HepG2 (cell line): ENCODE measurements around the gene TOP2A. TPM values are rescaled to one million over a fixed set of nuclear protein-coding genes. Genes with fewer than 3 reads are reported as not detected.

Experiments
- ATF3 ChIP-seq: sonication (generic); formaldehyde crosslinking; IDR thresholded peaks from 2 replicates; pipeline ENCODE4 v1.4.0; 2020; ENCODE audit warnings: missing genetic modification reagents
- ELF3 ChIP-seq: IDR thresholded peaks from 2 replicates; pipeline ENCODE4 v1.6.1; 2016; ENCODE audit warnings: missing genetic modification reagents, missing compliant biosample characterization
- GTF3A ChIP-seq: sonication (generic); formaldehyde crosslinking; conservative IDR thresholded peaks from 2 replicates; pipeline ENCODE4 v1.4.0; 2020; ENCODE audit warnings: mild to moderate bottlenecking, missing genetic modification reagents
- KDM5A ChIP-seq: fragments of 200-600 bp; sonication (generic); IDR thresholded peaks from 2 replicates; pipeline ENCODE4 v1.7.0; 2018; ENCODE audit warnings: antibody characterized with exemption, mild to moderate bottlenecking, low read length, borderline replicate concordance
- KDM5B ChIP-seq: sonication (generic); formaldehyde crosslinking; IDR thresholded peaks from 2 replicates; pipeline ENCODE4 v1.4.0; 2020; ENCODE audit warnings: missing genetic modification reagents, mild to moderate bottlenecking, borderline replicate concordance
- MLLT10 ChIP-seq: sonication (generic); formaldehyde crosslinking; IDR thresholded peaks from 2 replicates; pipeline ENCODE4 v1.4.0; 2020; ENCODE audit warnings: missing genetic modification reagents
- MNT ChIP-seq: fragments of 450-650 bp; IDR thresholded peaks from 2 replicates; pipeline ENCODE4 v1.6.1; 2016
- SMC3 ChIP-seq: IDR thresholded peaks from 2 replicates; pipeline ENCODE4 v1.6.1; 2011; ENCODE audit warnings: low read length, improper control_type of control experiment
- TARDBP ChIP-seq: sonication (generic); formaldehyde crosslinking; IDR thresholded peaks from 2 replicates; pipeline ENCODE4 v1.8.0; 2022; ENCODE audit warnings: mild to moderate bottlenecking, missing genetic modification reagents
- ZFX ChIP-seq: sonication (generic); formaldehyde crosslinking; IDR thresholded peaks from 2 replicates; pipeline ENCODE4 v1.4.0; 2020; ENCODE audit warnings: mild to moderate bottlenecking, low read depth, missing genetic modification reagents, moderate library complexity
- ZNF260 ChIP-seq: sonication (generic); formaldehyde crosslinking; IDR thresholded peaks from 2 replicates; pipeline ENCODE4 v1.4.0; 2020; ENCODE audit warnings: missing genetic modification reagents, low read depth, mild to moderate bottlenecking, borderline replicate concordance
- ZNF350 ChIP-seq: sonication (generic); formaldehyde crosslinking; IDR thresholded peaks from 2 replicates; pipeline ENCODE4 v1.4.0; 2020; ENCODE audit warnings: mild to moderate bottlenecking, low read depth, missing genetic modification reagents, borderline replicate concordance
- ZNF367 ChIP-seq: sonication (generic); formaldehyde crosslinking; IDR thresholded peaks from 2 replicates; pipeline ENCODE4 v1.4.0; 2020; ENCODE audit warnings: missing genetic modification reagents, borderline replicate concordance
- ZNF382 ChIP-seq: sonication (generic); formaldehyde crosslinking; IDR thresholded peaks from 2 replicates; pipeline ENCODE4 v1.5.0; 2020; ENCODE audit warnings: missing genetic modification reagents, mild to moderate bottlenecking, borderline replicate concordance
- ZNF747 ChIP-seq: sonication (generic); formaldehyde crosslinking; IDR thresholded peaks from 2 replicates; pipeline ENCODE4 v1.8.1; 2023; ENCODE audit warnings: missing genetic modification reagents, mild to moderate bottlenecking, borderline replicate concordance
- ZNF775 ChIP-seq: sonication (generic); formaldehyde crosslinking; IDR thresholded peaks from 2 replicates; pipeline ENCODE4 v1.4.0; 2020; ENCODE audit warnings: missing genetic modification reagents, mild to moderate bottlenecking, moderate library complexity, borderline replicate concordance
- ZNF788 ChIP-seq: sonication (generic); formaldehyde crosslinking; IDR thresholded peaks from 2 replicates; pipeline ENCODE4 v1.5.0; 2020; ENCODE audit warnings: mild to moderate bottlenecking, missing genetic modification reagents, borderline replicate concordance
- polyA plus RNA-seq, 8 experiments: library from polyadenylated mRNA; depleted of rRNA in 3 of 8; stranded (reverse) in 7 of 8; unstranded in 1 of 8; fragments of >200 nt; fragmentation: Illumina TruSeq in 4 of 8; extraction: Trizol in 4 of 8; gene quantifications; 2 replicates each; pipeline versions ENCODE4 v1.2.1 to v1.2.3, GENCODE V29; 2011 to 2016; ENCODE audit warnings: low read depth in 4 of 8, missing spikeins in 1 of 8, mixed read lengths in 1 of 8; ENCODE audit not compliant: insufficient read depth in 1 of 8
- total RNA-seq, 5 experiments: library from RNA; depleted of rRNA; stranded (reverse); fragments of >200 nt; fragmentation: Illumina TruSeq; extraction: Trizol; gene quantifications; 2 replicates each; pipeline ENCODE4 v1.2.3, GENCODE V29; 2016; ENCODE audit warnings: low read depth in 1 of 5
- TF ChIP-seq, protein P1 (sequence below): sonication (generic); formaldehyde crosslinking; IDR thresholded peaks from 2 replicates; pipeline ENCODE4 v1.4.0; 2020; ENCODE audit warnings: missing genetic modification reagents
- TF ChIP-seq, protein P2 (sequence below): sonication (generic); formaldehyde crosslinking; IDR thresholded peaks from 2 replicates; pipeline ENCODE4 v1.4.0; 2020; ENCODE audit warnings: missing genetic modification reagents
- TF ChIP-seq, protein P3 (sequence below): IDR thresholded peaks from 2 replicates; pipeline ENCODE4 v1.6.1; 2012; ENCODE audit warnings: low read length, improper control_type of control experiment

The TOP2A gene
- total and polyA plus RNA-seq, 2 of the 13 experiments (the other 11 are each of a cell fraction or from before 2014, with no cell fraction given) = 108 to 327 TPM

DNA sequence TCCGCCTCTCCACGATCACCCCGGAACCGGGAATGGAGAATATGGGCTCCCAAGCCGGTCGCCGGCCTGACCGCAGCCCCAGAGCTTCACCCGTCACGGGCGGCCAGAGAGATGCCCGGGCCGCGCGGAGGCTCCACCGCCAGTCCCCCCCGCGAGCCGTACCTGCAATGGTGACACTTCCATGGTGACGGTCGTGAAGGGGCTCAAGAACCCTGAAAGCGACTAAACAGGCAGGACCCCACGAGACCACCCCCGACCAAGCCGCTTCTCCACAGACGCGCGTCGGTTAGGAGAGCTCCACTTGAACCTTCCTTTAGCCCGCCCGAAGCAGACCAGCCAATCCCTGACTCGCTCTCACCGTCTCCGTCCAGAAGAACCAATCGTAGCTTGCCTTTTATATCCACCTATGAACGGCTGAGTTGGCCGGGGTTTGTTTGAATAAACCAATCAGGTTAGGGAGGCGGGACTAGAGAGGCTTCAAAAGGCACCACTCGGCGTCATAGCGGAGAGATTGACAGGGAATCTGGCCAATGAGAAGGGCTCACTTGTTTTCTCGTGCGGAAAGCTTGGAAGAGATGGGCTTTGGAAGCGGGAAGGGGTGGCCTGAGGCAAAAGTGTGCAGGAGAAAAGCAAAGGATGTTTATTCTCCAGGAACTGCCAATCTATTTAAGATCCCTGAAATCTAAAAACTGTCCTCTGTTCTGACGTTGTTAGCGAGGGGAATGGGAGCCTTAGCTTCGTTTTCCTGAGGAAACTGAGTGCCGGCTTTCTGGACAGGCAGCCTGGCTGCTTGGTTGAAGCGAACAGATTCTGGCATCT, at the start of gene TOP2A (continued):
- TF ChIP-seq MNT (0 out of 2 replicates have a peak, but pooled peaks have one; percentile 17), ZNF747 (CRISPR knock-in tag) (peak; percentile 53; the same call in 1 of the 2 replicates), ZNF367 (CRISPR knock-in tag) (0 out of 2 replicates have a peak, but pooled peaks have one; percentile 16), ZNF260 (CRISPR knock-in tag) (no peak), ZNF382 (CRISPR knock-in tag) (no peak), KDM5B (peak; percentile 54; the same call in 1 of the 2 replicates), ELF3 (peak; percentile 47; the same call in 1 of the 2 replicates), TARDBP (CRISPR knock-in tag) (peak; percentile 86), SMC3 (no peak), KDM5A (peak; percentile 88; the same call in 1 of the 2 replicates), ZNF788 (CRISPR knock-in tag) (peak; percentile 29; the same call in 1 of the 2 replicates), MLLT10 (CRISPR knock-in tag) (no peak; the same call in 1 of the 2 replicates), ZFX (CRISPR knock-in tag) (peak; percentile 52; the same call in 1 of the 2 replicates), ZNF775 (CRISPR knock-in tag) (no peak), ZNF350 (CRISPR knock-in tag) (no peak; the same call in 1 of the 2 replicates), GTF3A (no peak), ATF3 (peak; percentile 9; the same call in 1 of the 2 replicates)
- TF ChIP-seq, protein P1, sequence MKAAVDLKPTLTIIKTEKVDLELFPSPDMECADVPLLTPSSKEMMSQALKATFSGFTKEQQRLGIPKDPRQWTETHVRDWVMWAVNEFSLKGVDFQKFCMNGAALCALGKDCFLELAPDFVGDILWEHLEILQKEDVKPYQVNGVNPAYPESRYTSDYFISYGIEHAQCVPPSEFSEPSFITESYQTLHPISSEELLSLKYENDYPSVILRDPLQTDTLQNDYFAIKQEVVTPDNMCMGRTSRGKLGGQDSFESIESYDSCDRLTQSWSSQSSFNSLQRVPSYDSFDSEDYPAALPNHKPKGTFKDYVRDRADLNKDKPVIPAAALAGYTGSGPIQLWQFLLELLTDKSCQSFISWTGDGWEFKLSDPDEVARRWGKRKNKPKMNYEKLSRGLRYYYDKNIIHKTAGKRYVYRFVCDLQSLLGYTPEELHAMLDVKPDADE (CRISPR knock-in tag) = 0 out of 2 replicates have a peak, but pooled peaks have one; percentile 56
- TF ChIP-seq, protein P2, sequence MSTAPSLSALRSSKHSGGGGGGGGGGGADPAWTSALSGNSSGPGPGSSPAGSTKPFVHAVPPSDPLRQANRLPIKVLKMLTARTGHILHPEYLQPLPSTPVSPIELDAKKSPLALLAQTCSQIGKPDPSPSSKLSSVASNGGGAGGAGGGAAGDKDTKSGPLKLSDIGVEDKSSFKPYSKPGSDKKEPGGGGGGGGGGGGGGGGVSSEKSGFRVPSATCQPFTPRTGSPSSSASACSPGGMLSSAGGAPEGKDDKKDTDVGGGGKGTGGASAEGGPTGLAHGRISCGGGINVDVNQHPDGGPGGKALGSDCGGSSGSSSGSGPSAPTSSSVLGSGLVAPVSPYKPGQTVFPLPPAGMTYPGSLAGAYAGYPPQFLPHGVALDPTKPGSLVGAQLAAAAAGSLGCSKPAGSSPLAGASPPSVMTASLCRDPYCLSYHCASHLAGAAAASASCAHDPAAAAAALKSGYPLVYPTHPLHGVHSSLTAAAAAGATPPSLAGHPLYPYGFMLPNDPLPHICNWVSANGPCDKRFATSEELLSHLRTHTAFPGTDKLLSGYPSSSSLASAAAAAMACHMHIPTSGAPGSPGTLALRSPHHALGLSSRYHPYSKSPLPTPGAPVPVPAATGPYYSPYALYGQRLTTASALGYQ = no peak
- TF ChIP-seq, protein P3, sequence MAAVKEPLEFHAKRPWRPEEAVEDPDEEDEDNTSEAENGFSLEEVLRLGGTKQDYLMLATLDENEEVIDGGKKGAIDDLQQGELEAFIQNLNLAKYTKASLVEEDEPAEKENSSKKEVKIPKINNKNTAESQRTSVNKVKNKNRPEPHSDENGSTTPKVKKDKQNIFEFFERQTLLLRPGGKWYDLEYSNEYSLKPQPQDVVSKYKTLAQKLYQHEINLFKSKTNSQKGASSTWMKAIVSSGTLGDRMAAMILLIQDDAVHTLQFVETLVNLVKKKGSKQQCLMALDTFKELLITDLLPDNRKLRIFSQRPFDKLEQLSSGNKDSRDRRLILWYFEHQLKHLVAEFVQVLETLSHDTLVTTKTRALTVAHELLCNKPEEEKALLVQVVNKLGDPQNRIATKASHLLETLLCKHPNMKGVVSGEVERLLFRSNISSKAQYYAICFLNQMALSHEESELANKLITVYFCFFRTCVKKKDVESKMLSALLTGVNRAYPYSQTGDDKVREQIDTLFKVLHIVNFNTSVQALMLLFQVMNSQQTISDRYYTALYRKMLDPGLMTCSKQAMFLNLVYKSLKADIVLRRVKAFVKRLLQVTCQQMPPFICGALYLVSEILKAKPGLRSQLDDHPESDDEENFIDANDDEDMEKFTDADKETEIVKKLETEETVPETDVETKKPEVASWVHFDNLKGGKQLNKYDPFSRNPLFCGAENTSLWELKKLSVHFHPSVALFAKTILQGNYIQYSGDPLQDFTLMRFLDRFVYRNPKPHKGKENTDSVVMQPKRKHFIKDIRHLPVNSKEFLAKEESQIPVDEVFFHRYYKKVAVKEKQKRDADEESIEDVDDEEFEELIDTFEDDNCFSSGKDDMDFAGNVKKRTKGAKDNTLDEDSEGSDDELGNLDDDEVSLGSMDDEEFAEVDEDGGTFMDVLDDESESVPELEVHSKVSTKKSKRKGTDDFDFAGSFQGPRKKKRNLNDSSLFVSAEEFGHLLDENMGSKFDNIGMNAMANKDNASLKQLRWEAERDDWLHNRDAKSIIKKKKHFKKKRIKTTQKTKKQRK = peak; percentile 74
